NCI-H1694 treated with DMSO at 0.1 percent for 48 hours (cell line): ENCODE data around the gene TP73.

Source experiments
- DNase-seq: peaks from one replicate; lab custom pipeline; 2025; lab: John Stamatoyannopoulos, UW

Gene TP73

GRCh38 chr1:3783651-3784474 lies 131.5 kb downstream of the TP73 start:
- no peak for DNase-seq

- DNase-seq = no peak
Observed at GRCh38 chr1:3785045-3785444, 132.7 kb downstream of the TP73 start.

GRCh38 chr1:3785456-3786157 lies 133.3 kb downstream of the TP73 start:
- peak; percentile 14 for DNase-seq
